ENCODE data around the gene LAMP5.

DNA sequence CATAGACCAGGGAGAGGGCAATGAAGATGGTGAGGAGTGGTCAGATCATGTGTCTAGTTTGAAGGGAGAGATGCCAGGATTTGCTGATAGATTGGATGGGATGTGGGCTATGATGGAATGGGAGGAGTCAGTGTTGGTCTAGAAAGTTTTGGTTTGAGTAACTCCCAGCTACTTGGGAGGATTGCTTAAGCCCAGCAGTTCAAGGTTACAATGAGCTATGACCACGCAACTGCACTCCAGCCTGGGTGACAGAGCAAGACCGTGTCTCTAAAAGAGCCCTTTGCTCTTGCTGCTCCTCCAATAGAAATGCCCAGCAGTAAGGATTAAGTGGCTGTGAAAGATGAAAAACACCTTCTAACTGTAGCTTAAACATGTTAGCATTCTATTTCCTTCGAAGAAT, 18.2 kb upstream of the LAMP5 start:
- no peak for TF ChIP-seq POLR2AphosphoS5 (IDR thresholded peaks at IDR 0.05; ENCODE audit: low read depth, low read length)
- TF ChIP-seq, protein P1, sequence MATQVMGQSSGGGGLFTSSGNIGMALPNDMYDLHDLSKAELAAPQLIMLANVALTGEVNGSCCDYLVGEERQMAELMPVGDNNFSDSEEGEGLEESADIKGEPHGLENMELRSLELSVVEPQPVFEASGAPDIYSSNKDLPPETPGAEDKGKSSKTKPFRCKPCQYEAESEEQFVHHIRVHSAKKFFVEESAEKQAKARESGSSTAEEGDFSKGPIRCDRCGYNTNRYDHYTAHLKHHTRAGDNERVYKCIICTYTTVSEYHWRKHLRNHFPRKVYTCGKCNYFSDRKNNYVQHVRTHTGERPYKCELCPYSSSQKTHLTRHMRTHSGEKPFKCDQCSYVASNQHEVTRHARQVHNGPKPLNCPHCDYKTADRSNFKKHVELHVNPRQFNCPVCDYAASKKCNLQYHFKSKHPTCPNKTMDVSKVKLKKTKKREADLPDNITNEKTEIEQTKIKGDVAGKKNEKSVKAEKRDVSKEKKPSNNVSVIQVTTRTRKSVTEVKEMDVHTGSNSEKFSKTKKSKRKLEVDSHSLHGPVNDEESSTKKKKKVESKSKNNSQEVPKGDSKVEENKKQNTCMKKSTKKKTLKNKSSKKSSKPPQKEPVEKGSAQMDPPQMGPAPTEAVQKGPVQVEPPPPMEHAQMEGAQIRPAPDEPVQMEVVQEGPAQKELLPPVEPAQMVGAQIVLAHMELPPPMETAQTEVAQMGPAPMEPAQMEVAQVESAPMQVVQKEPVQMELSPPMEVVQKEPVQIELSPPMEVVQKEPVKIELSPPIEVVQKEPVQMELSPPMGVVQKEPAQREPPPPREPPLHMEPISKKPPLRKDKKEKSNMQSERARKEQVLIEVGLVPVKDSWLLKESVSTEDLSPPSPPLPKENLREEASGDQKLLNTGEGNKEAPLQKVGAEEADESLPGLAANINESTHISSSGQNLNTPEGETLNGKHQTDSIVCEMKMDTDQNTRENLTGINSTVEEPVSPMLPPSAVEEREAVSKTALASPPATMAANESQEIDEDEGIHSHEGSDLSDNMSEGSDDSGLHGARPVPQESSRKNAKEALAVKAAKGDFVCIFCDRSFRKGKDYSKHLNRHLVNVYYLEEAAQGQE (IDR thresholded peaks at IDR 0.05; ENCODE audit: insufficient read depth in 1 of 2, low read depth in 2 of 2, low read length in 2 of 2), result no peak
- no peak for TF ChIP-seq TAF1 (IDR thresholded peaks at IDR 0.05; ENCODE audit: borderline replicate concordance, insufficient read depth, low read length)
- no peak for TF ChIP-seq SIN3A (IDR thresholded peaks at IDR 0.05; ENCODE audit: borderline replicate concordance, insufficient read depth, low read length)

Measured in PFSK-1 (cell line).